ENCODE measurements around the gene LRMDA. TPM values are rescaled to one million over a fixed set of nuclear protein-coding genes. Genes with fewer than 3 reads are reported as not detected.
"Not testable (repeated sequence)": the region's sequence is repeated elsewhere in the genome, so short reads cannot be mapped to it uniquely, and the experiment has no call there.

LRMDA gene
- total RNA-seq, 1 donor from 2014 or later: 4.5 TPM

DNA sequence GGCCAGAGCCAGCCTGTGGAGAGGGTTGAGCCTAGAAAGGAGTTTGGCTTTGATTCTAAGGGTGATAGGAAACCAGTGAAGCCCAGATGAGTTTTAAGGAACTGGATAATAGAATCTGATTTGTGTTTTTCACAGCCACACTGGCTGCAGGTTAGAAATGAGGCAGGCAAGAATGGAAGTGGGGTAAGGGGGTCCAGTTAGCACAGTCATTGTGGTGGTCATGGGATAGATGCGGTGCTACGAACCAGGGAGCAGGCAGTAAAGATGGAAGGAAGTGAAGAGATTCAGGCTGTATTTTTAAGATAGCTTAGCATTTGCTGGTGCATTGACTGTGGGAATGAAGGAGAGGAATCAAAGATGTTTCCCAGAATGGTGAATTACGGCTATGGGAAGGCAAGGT, 322.2 kb downstream of the LRMDA start:
- DNase-seq (ENCODE audit: low spot score in 2 of 2) (no peak), FAIRE-seq (no peak)

DNA sequence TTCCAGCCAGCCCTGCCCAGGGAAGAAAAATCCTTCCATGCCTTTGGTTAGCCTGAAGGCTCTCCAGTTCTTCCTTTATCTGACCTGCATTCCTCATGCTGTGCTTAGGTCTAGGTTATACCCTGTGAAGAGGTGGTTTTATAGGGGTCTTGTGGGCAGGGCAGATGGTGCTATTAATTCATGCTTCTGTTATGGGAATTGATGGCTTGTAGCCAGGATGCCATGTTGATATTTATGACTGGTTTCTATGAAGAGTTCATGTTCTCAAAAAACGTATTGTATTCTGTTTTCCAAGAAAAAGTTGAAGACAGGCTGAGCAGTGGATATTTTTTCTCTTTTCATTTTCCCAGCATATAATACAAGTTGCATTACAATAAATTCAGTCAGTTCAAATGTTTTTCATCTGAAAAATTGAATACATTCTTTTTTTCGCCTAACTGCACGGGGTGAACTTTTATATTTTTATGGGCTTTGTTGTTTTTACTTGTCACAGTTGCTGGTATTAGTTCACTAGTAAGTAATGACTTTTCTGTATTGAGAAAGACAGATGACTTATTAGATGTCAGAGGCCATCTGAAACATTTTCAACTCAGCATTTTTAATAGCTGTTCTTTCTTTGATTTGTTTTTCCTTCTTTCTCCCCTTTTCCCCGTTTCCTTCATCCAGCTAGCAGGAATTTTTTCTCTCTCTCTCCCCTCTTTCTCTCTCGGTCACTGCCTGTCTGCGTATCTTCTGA, 322.8 kb downstream of the LRMDA start:
- DNase-seq (ENCODE audit: low spot score in 2 of 2) (no peak), FAIRE-seq (no peak)

DNA sequence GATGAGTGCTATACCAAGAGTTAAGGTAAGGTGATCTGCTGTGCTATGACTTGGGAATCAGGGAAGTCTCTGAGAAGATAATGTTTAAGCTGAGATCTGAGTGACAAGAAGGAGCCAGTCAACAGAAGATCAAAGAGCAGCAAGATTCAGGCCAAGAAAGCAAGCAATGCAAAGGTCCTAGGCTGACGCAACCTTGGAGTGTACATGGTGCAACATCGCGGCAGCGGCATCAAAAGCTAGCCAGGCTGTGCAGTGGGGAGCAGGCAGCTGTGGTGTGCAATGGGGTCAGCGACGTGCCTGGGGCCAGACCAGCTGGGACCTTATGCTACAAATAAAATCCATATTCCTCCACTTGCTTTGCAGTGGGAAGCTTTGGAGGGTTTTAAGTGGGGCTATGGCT, 324.1 kb downstream of the LRMDA start:
- DNase-seq (ENCODE audit: low spot score in 2 of 2) (no peak), FAIRE-seq (no peak)

DNA sequence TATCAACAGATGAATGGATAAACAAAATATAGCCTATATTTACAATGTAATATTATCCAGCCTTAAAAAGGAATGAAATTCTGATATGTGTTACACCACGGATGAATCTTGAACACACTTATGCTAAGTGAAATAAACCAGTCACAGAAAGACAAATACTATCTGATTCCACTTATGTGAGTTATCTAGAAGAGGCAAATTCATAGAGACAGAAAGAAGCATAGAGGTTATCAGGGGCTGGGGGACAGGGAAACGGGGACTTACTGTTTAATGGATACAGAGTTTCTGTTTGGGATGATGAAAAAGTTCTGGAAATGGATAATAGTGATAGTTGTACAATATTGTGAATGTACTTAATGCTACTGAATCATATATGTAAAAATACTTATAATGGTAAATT, 329.9 kb downstream of the LRMDA start:
- no peak for FAIRE-seq

DNA sequence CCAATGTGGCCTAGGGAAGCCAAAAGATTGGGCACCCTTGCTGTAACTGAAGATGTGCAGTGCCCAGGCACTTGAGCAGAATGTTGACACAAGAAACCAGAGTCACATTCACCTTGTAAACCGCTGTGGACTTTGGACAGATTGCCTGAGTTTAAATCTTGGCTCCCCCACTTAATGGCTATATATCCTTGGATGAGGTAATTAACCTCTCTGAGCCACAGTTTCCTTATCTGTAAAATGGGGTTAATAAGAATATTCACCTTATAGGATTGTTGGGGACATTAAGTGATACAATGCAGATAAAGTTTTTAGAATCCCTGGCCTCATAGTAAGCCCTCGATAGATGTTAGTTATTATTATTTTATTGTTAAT, 331.0 kb downstream of the LRMDA start:
- no peak for FAIRE-seq

More for the DNA sequence above, 329.9 kb downstream of the LRMDA start:
- no peak for DNase-seq (ENCODE audit: low spot score in 2 of 2)

DNA sequence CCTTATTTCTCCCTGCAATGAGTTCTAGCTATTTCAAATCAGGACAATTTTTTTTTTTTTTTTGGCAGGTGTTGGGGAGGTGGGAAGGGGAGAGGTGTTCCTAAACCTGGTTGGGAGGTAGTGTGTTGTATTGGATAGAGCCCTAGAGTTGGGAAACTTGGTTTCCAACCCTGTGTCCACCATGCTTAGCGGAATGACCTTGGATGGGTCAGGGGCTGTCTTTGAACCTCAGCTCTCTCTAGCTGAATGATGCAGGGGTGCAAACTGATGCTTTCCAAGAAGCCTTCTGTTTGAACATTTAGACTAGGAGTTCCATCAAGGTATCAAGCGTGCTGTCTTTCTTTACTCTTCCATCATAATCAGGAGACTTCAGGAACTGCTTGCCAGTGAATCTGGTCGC, 332.2 kb downstream of the LRMDA start:
- DNase-seq (ENCODE audit: low spot score in 2 of 2) (no peak), FAIRE-seq (no peak)

More for the DNA sequence above, 331.0 kb downstream of the LRMDA start:
- DNase-seq (ENCODE audit: low spot score in 2 of 2): no peak

DNA sequence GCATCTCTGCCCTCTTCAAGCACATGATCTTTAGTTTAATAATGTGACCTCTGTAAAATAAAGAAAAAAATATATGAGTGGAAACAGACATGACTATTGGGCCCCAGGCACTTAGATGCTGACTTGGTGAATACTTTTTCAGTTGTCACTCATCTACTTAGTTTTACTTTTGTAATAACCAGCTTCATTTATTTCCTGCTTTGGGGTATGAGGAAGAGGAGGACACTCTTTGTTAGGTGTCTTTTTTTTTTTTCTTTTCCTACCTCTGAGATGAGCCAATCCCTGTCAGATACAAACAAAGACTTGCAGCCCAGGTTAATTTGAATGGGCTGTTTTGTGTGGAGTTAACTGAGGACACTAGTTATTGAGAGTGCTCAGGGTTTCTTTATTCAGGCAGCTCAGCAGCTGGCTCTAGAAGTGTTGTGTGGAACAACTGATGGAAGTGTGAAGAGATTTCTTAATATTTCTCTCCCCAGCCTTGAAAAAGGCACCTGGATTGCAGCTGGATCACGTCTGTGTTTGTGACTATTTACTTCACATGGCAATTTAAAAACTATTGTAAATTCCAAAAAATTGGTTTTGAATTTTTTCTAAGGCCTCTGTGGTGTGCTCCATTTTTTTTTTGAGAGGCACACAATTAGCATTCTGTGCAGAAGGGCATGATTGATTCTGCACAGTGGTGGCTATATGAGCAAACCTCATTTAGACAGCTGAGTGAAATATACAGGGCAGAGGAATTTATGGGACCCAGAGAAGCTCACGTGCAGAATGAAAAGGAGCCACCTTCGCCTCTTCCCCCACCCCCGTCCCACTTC, 333.8 kb downstream of the LRMDA start:
- no peak for FAIRE-seq

DNA sequence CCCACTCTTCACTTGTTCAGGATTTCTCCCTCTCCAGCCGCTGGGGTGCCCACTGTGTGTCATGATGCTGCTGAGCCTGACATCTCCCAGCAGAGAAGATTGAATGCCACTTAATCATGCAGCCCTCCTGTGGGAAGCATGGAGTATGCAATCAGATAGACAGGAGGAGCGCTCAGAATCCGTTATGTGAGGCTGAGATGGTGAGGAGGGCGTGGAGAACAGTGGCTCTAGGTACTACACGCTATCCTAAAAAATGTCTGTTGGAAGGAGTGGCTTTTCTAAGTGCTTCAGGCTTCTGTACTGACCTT, 334.3 kb downstream of the LRMDA start:
- DNase-seq (ENCODE audit: low spot score in 2 of 2) (no peak), FAIRE-seq (no peak)

More for the DNA sequence above, 333.8 kb downstream of the LRMDA start:
- no peak for DNase-seq (ENCODE audit: low spot score in 2 of 2)

DNA sequence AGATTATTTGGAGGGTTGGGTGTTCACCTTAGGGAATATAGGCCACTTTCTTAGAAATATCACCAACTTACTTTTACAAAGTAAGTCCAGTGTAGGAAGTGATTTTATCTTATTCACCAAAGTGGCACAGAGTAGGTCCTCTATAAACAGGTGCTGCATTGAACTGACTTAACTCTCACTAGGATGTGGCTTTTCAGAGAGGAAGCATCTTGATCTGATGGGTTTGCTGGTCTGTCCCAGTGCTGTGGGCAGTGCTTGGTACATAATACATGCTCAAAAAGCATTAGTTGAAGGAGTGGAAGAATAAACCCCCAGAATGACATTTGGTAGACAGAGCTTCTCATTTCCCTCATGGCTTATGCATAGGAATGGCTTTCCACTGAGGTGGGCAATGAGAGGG, 334.7 kb downstream of the LRMDA start:
- FAIRE-seq (no peak), DNase-seq (ENCODE audit: low spot score in 2 of 2) (no peak)

DNA sequence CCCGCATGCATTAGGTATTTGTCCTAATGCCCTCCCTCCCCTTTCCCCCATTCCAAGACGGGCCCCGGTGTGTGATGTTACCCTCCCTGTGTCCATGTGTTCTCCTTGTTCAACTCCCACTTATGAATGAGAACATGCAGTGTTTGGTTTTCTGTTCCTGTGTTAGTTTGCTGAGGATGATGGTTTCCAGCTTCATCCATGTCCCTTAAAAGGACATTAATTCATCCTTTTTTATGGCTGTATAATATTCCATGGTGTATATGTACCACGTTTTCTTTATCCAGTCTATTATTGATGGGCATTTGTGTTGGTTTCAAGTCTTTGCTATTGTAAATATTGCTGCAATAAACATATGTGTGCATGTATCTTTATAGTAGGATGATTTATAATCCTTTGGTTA, 335.3 kb downstream of the LRMDA start:
- FAIRE-seq; DNase-seq (ENCODE audit: low spot score in 2 of 2): not testable (repeated sequence)

DNA sequence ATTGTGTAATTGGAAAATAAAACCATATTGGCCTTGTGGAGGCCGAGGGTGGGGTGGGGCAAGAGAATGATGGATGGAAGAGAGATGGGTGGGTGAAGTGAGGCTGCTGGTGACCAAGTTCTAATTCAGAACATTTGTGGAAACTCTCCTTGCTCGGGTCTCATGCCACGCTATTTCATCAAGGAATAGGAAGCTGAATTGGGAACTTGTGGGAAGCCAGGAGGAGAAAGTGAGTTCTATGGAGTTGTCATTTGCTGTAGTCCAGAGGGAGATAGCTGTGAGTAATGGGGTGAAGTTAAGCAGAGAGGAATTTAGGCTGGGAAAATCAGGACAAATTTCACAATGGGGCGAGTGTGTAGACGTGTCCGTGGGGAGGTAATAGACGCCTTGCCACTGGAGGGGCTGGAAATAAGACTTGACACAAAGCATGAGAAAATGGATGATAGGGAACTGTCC, 339.2 kb downstream of the LRMDA start:
- DNase-seq (ENCODE audit: low spot score in 2 of 2) (no peak), FAIRE-seq (no peak)

DNA sequence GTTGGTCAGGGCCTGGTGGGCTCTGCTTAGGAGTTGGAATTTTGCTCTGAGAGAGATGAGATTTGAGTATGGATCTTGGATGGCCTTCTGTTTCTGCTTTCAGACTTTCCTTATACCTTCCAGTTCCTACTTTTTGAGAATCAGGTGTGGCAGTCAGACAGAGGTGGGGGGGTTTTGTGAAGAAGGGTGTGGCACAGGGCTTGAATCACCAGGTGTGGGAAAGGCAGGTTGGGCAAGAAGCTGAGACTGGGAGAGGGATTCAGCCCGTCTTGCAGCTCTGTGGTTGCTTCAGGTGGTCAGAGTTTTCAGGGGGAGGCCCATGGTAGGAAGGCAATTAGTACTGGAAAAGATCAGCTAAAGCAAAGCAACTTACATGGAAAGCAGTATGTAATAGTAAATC, 340.2 kb downstream of the LRMDA start:
- DNase-seq (ENCODE audit: low spot score in 2 of 2): no peak
- no peak for FAIRE-seq

DNA sequence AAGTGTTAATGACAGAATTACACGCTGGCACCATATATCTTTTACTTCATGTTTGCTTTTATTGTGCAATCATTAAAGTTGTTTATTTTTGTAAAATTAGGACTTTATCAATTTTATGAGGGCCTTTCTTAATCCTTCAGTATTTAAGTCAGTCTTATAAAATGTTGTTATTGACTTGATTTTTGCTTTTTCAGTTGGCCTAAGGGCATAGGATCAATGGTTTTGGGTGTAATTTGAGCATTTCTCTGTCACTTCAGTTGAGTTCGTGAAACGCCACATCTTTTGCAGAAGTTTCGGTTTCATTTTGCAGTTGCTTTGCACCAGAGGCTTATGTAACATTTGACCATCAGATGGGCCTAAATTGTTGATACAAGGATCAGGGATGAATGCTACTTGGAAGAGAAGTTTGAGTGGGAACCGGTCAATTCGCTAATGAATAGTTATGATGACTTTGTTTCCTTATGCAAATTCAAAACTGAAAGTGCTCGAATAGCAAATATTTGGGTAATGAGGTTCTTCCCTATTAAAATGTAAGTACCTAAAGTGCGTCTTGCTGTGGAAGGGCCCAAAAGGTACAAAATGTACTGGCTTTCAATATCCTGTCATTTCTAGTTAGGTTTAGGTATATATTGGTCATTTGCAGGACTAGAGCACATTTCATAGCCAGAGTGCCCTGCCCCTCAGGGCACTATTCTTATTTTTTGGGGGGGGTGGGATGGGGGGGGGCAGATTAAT, 340.9 kb downstream of the LRMDA start:
- DNase-seq (ENCODE audit: low spot score in 2 of 2) (no peak), FAIRE-seq (no peak)

DNA sequence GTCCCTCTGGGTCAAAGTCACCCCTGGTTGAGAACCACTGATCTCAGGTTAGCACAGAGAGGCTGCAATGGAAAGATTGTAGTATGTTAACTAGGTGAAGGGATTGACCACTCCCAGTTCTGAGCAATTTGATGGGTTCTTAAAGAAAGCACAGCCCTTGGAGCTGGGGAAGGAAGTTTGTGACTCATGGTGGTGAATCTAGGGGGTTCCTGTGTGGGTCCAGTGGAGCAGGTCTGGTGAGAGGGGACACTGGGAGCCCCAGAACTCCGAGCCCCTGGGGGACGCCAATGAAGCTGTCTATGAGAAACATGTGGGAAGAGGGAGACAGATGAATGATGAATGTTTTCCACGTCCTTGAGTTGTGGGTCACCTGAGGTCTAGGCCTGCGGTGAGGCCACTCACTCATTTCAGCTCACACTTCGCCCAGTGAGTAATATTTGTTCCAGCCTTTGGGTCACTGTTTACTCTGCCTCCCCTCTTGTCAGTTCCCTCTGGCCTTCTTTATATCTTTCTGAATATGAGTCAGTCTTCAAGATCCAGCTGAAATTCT, 341.9 kb downstream of the LRMDA start:
- no peak for FAIRE-seq
- DNase-seq (ENCODE audit: low spot score in 2 of 2): no peak

DNA sequence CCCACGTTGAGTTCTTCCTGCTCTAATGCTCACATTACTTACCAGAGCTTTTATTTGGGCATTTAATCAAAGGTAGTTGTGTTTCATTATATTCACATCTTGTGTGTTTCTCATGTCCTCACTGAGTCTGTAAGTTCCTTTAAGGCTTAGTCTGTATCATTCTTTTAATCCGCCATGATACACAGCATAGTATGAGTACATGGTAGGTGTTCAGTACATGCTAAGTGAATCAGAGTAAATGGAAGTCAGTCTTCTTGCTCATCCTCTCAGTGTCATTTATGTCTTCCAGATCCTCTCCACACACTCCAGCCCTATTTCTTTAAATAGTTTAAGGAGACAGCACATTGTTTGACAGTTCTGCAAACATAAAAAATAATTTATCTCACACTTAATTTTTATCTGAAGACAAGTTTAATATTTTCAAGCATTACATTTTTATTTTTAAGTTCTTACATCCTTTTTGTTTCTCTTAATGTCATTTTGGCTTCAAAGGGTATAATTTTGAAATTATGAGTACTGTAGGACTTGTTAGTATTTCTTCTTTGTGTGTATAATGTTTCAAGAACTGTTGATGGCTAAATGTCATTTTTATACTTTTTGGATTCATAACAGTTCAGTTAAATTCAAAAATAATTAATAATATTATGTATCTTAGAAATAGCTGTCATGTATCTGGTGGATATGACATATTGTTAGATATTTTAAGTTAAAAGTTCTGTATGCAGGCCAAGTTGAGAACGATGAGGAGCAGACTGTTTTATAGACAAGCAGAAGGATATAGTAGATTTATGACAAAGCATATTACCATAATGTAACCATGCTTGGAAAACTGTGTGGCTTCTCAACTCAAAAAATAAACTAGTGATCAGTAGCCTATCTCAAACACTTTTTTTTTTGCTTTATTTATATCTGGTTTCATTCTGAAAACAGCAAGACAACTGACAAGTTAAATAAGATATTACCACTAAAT, 342.7 kb downstream of the LRMDA start:
- no peak for DNase-seq (ENCODE audit: low spot score in 2 of 2)

DNA sequence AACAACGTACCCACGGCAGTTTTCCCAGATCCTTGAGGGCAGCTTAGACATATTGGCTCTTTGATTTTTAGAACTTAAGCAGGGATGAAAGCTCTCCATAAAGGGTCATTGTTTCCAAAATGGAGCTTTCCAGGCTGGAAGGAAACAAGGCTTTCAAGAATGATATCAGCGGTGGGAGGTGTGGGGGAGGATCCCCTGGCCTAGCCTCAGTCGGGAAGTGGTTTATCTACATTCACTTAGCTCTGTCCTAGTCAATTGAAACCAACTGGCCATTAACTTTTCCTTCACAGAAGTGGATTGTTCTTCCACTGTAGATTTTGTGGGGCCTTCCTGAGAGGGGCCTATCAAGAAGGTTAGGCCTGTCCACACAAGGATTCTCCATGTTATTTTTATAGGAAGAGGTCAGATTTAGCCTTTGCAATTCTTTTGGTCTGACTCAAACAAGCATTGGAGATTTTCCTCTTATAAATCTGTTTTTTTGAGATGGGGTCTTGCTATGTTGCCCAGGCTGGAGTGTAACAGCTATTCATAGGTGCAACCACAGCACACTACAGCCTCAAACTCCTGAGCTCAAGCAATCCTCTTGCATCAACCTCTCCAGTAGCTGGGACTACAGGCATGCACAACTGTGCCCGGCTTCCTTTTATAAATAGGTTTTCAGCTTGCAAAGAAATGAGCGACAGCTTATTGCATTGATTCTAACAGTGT, 343.5 kb downstream of the LRMDA start:
- DNase-seq (ENCODE audit: low spot score in 2 of 2) (no peak), FAIRE-seq (no peak)

More for the DNA sequence above, 342.7 kb downstream of the LRMDA start:
- no peak for FAIRE-seq

DNA sequence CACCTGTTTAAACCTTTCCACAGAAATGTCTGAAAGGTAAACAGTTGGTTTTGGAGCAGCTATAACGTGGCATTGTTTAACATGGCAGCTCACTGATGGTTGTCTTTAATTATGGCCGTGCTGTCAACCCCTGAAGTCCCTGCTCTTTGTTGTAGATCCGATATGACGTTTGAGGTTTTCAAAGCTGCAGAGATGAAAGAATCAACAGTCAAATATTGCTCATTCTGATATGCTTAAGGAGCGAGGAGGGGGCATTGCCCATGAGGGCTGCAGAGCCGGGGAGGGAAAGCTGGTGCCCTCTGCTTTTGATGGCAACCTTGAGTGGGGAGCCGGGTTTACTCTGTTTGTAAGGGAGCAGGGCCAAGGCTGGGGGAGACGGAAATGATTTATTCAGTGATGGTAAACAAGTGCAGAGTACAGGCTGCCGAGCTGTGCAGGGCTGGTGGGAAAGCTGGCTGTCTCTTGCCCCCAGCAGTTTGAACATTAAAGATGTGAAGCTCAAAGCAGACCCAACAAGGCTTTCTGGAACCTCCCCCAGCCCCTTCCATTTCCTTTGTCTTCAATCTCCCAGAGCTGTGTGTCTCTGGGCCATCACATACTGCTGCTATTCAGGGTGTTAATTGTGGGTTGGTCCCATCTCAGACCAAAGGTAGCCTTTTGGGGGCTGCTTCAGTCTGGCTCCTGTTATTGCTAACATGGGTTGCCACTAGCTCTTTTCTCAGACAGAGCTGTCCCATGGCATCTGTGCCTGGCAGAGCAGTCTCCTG, 345.5 kb downstream of the LRMDA start:
- no peak for FAIRE-seq
- no peak for DNase-seq (ENCODE audit: low spot score in 2 of 2)

DNA sequence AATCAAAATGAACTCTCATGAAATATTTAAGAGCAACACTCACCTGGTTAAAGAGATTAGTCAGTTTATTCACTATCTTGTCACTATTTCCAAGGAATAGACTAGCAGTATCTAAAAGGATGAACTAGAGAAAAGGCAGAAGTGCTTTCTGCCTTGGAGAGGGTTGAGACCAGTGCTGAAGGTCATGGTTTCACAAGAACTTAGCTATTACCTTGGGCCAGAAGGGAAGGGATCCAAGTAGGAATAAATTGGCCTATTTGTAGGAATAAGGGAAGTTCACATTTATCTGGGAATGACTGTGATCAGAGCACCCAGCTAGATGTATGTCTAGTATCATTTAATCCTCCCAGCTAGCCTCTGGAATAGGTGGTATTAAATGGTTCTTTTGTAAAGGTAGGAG, 347.2 kb downstream of the LRMDA start:
- no peak for DNase-seq (ENCODE audit: low spot score in 2 of 2)
- FAIRE-seq: no peak
